ENCODE results near the gene SPRED1.

DNA sequence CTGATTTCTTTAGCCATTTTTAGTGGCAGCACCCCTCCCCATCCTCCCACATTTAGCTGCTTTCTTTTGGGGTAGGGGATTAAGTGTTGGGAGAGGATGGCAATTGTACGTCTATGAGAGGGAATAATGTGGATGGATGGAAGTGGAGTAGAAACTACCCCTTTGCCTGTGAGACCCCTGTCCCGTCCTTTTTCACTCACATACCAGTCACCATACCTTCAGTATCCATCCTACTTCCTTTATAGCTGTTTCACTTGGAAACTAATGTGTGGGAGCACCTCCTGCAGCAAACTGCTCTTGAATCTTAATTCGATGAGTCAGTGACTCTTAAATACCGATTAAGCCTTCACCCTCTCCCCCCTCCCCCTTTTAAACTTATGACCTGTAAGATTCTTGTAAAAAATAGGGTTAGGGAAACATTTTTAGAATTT lies 730 bp downstream of the SPRED1 start:
- TF ChIP-seq, protein P1, sequence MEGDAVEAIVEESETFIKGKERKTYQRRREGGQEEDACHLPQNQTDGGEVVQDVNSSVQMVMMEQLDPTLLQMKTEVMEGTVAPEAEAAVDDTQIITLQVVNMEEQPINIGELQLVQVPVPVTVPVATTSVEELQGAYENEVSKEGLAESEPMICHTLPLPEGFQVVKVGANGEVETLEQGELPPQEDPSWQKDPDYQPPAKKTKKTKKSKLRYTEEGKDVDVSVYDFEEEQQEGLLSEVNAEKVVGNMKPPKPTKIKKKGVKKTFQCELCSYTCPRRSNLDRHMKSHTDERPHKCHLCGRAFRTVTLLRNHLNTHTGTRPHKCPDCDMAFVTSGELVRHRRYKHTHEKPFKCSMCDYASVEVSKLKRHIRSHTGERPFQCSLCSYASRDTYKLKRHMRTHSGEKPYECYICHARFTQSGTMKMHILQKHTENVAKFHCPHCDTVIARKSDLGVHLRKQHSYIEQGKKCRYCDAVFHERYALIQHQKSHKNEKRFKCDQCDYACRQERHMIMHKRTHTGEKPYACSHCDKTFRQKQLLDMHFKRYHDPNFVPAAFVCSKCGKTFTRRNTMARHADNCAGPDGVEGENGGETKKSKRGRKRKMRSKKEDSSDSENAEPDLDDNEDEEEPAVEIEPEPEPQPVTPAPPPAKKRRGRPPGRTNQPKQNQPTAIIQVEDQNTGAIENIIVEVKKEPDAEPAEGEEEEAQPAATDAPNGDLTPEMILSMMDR (IDR thresholded peaks at IDR 0.05), result no peak
- TF ChIP-seq POLR2A (IDR thresholded peaks at IDR 0.05), result no peak
